Muscle of leg (tissue), 11 donors: Measurements from ENCODE around the gene TMC6. TPM values are rescaled to one million over a fixed set of nuclear protein-coding genes. Genes with fewer than 3 reads are reported as not detected.
A peak's percentile ranks its signal among the peaks of the same experiment; 100 is the strongest.

Experiments used
- DNase-seq: peaks from one replicate; pipeline ENCODE4 v3.0.0; 2013
- H3K27ac ChIP-seq: one replicate; pipeline ENCODE4 v1.5.1; 2013; ENCODE audit warnings: mild to moderate bottlenecking, low read length, control low read depth
- H3K27me3 ChIP-seq: one replicate; pipeline ENCODE4 v1.6.1; 2013; ENCODE audit warnings: low read length; ENCODE audit not compliant: control insufficient read depth, insufficient read depth
- H3K36me3 ChIP-seq: one replicate; pipeline ENCODE4 v1.6.1; 2013; ENCODE audit warnings: low read length; ENCODE audit not compliant: control insufficient read depth, insufficient read depth
- H3K4me1 ChIP-seq: one replicate; pipeline ENCODE4 v1.6.1; 2013; ENCODE audit warnings: low read length; ENCODE audit not compliant: control insufficient read depth, insufficient read depth
- H3K4me3 ChIP-seq: one replicate; pipeline ENCODE4 v1.5.1; 2013; ENCODE audit warnings: low read length, control low read depth
- H3K9me3 ChIP-seq: replicated peaks from 2 replicates; pipeline ENCODE4 v1.6.1; 2013; ENCODE audit warnings: low read depth, low read length; ENCODE audit not compliant: control insufficient read depth
- WGBS: methylation state at CpG from one replicate; pipeline ENCODE4 v1.1.5; 2013; ENCODE audit warnings: missing lambda C conversion rate; ENCODE audit not compliant: insufficient coverage; 5-methylcytosine and 5-hydroxymethylcytosine counted together
- polyA plus RNA-seq, 8 donors: library from polyadenylated mRNA; unstranded; fragments of 120-200 nt; gene quantifications; one replicate each; pipeline versions ENCODE4 v1.2.1 to v1.2.3, GENCODE V29; 2013; ENCODE audit warnings: inconsistent platforms in 1 of 8, low replicate concordance in 1 of 8; ENCODE audit not compliant: insufficient read length in 8 of 8, insufficient read depth in 1 of 8
- total RNA-seq: library from RNA; stranded (reverse); fragments of 120-200 nt; gene quantifications from one replicate; pipeline ENCODE4 v1.2.4, GENCODE V29; 2013

The TMC6 gene
- total and polyA plus RNA-seq, 9 donors = 21.6 to 40.7 (median 26.1) TPM

DNA sequence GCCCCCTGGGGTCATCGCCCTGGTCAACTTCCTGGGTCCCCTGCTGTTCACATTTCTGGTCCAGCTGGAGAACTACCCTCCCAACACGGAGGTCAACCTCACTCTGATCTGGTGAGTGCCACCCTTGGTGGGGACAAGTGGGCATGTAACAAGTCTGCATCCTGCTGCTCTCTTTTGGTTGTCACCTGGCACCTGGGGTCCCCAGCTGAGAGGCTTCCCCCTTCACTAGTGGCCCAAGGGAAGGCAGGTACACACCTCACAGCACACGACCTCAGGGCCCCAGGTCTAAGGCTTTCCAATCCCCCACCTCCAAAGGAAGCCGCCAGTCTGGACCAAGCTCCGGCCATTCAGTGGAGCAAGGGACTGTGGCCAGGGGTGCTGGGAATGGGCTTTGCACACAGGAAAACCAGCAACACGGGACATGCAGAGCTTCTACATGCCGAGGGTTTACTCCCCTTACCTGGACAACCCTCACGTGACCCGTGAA, 6.4 kb upstream of the TMC6 start:
- H3K27ac ChIP-seq = no peak overlapping the region
- peaks cover 32% of the 10 kb centered on the region for H3K4me1 ChIP-seq
- H3K9me3 ChIP-seq = no peaks in the 10 kb centered on the region
- H3K36me3 ChIP-seq = no peaks in the 10 kb centered on the region
- H3K4me3 ChIP-seq = no peak overlapping the region
- H3K27me3 ChIP-seq = peaks cover 38% of the 10 kb centered on the region
- no peak for DNase-seq
- 52% methylated on average over 3 of the region's 9 CpGs for WGBS

- Histone ChIP-seq H3K36me3 (no peaks in the 10 kb centered on the region), H3K27ac (no peak overlapping the region), H3K4me3 (no peak overlapping the region), H3K4me1 (peaks cover 39% of the 10 kb centered on the region), H3K9me3 (no peaks in the 10 kb centered on the region), H3K27me3 (peaks cover 44% of the 10 kb centered on the region)
- peak; percentile 30 for DNase-seq
- 48% methylated on average over 32 of the region's 39 CpGs for WGBS
Measured at GRCh38 chr17:78133971-78134898, 5.7 kb upstream of the TMC6 start.

GRCh38 chr17:78133179-78133951, 4.8 kb upstream of the TMC6 start:
- Histone ChIP-seq H3K4me1 (peaks cover 47% of the 10 kb centered on the region), H3K27ac (no peak overlapping the region), H3K4me3 (no peak overlapping the region), H3K27me3 (peaks cover 50% of the 10 kb centered on the region), H3K36me3 (no peaks in the 10 kb centered on the region), H3K9me3 (no peaks in the 10 kb centered on the region)
- 77% methylated on average over 25 of the region's 30 CpGs for WGBS
- no peak for DNase-seq

- WGBS = 95% methylated on average over 6 of the region's 9 CpGs
- Histone ChIP-seq H3K27ac (no peak overlapping the region), H3K4me3 (no peak overlapping the region), H3K9me3 (no peaks in the 10 kb centered on the region), H3K4me1 (peaks cover 52% of the 10 kb centered on the region), H3K27me3 (peaks cover 51% of the 10 kb centered on the region), H3K36me3 (no peaks in the 10 kb centered on the region)
- DNase-seq = no peak
Measured at GRCh38 chr17:78132767-78133178, 4.2 kb upstream of the TMC6 start.

- DNase-seq = no peak
- Histone ChIP-seq H3K4me1 (peaks cover 58% of the 10 kb centered on the region), H3K27ac (no peak overlapping the region), H3K27me3 (peaks cover 52% of the 10 kb centered on the region), H3K9me3 (no peaks in the 10 kb centered on the region), H3K36me3 (no peaks in the 10 kb centered on the region), H3K4me3 (peak overlapping the region; percentile 5)
- WGBS = 12% methylated on average over 25 of the region's 38 CpGs
Measured at GRCh38 chr17:78132084-78132676, 3.6 kb upstream of the TMC6 start.

DNA sequence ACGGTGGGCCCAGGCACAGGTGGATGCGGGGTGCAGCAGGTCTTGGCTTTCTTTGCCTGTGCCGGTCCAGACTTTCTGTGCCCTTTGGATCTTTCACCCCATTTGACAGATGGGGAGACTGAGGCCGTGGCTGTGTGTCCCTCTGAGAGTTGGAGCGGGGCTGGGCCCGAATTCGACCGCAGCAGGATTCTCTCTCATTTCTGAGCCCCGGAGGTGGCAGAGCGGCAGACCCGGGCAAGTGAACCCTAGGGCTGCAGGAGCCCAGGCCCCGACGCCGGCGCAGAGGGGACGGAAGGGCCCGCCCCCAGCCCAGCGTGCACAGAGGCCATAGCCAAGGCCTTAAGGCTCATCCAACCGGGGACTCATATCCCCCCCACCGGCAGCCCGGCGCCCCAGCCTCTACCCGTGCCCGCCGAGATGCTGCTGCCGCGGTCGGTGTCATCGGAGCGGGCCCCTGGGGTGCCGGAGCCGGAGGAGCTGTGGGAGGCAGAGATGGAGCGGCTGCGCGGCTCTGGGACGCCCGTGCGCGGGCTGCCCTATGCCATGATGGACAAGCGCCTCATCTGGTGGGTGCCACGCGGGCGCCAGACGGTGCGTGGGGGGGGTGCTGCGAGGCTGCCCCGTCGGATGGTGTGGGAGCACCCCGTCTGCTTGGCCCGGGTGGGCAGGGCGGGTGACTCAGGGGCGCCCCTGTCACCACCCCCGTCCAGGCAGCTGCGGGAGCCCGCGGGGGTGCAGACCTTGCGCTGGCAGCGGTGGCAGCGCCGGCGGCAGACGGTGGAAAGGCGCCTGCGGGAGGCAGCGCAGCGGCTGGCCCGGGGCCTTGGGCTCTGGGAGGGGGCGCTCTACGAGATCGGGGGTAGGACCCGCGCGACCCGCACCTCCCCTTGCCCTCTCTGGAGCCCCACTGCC, 2.9 kb upstream of the TMC6 start:
- H3K27me3 ChIP-seq = peaks cover 52% of the 10 kb centered on the region
- peak overlapping the region; percentile 14 for H3K4me3 ChIP-seq
- no peaks in the 10 kb centered on the region for H3K36me3 ChIP-seq
- H3K4me1 ChIP-seq = peaks cover 65% of the 10 kb centered on the region
- no peaks in the 10 kb centered on the region for H3K9me3 ChIP-seq
- H3K27ac ChIP-seq = no peak overlapping the region
- WGBS = 11% methylated on average over 62 of the region's 74 CpGs
- DNase-seq = no peak

DNA sequence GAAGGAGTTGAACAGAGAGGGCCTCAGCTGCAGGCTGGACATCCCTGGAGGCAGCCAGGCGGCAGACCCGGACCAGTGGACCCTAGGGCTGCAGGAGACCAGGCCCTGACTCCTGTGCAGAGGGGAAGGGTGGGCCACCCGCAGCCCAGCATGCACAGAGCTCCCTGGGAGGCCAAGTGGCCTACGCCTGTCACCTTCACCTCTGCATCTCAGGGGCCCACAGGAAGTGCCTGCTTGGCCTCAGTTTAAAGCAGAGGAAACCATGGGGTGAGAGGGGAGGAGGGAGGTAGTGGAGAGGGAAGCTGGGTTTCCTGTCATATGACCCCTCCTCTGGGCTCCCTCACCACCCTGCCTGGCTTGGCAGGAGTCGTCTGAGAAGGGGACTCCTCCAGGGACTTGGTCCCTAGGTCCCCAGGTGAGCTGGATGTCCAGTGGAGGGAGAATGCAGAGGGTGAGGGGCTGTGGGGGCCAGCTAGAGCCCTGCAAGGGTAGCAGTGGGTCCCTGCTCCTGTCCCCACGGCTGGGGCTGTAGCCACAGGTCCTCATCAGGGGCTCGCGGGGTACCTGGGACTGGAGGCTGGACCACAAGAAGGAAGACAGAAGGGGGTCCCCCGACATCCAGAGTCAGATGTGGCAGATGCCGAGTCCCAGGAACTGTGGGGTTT, 2.0 kb upstream of the TMC6 start, which contains the start of gene TMC8:
Gene TMC8 (plus strand): TSS at position 335 of the 665 bp plus-strand sequence. CDS start 818 bp downstream, outside the sequence.
- peak; percentile 55 for DNase-seq
- Histone ChIP-seq H3K27ac (peak within 1 kb of the TSS; percentile 42), H3K36me3 (peaks cover 5% of the 10 kb centered on the region), H3K4me3 (peak within 1 kb of the TSS; percentile 14), H3K9me3 (no peaks in the 10 kb centered on the region), H3K4me1 (peaks cover 74% of the 10 kb centered on the region), H3K27me3 (peaks cover 52% of the 10 kb centered on the region)
- WGBS = 59% methylated on average over 6 of the region's 10 CpGs

DNA sequence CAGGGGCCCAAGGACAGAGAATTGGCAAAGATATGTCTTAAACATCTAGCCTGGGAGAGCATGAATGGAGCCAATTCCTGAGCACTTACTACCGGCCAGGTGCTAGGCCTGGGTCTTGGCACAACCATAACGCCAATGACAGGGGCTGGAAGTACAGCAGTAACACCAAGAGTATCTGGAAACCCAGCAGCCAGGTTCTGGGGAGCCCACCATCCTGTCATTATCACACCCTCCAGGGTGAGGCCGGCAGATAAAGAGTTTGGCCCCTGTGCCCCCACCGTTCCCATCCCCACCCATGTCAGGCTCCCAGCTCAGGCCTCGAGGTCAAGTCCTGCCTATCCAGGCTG, 1.5 kb upstream of the TMC6 start:
- DNase-seq = no peak
- peaks cover 52% of the 10 kb centered on the region for H3K27me3 ChIP-seq
- H3K27ac ChIP-seq = peak overlapping the region; percentile 42
- 57% methylated on average over 2 of the region's 5 CpGs for WGBS
- H3K9me3 ChIP-seq = no peaks in the 10 kb centered on the region
- H3K36me3 ChIP-seq = peaks cover 9% of the 10 kb centered on the region
- peaks cover 79% of the 10 kb centered on the region for H3K4me1 ChIP-seq
- H3K4me3 ChIP-seq = no peak overlapping the region
